ENCODE measurements around the gene OR2T3.
"Not testable (repeated sequence)": the region's sequence is repeated elsewhere in the genome, so short reads cannot be mapped to it uniquely, and the experiment has no call there.

The OR2T3 gene

GRCh38 chr1:248472111-248472510 is 1.0 kb upstream of the OR2T3 start:
- not testable (repeated sequence) for DNase-seq (ENCODE audit: low spot score)

- DNase-seq (ENCODE audit: low spot score), result not testable (repeated sequence)
Measured at GRCh38 chr1:248475660-248476059, 2.5 kb downstream of the OR2T3 start.

- DNase-seq (ENCODE audit: low spot score), result not testable (repeated sequence)
Measured at GRCh38 chr1:248481686-248482579, 8.8 kb downstream of the OR2T3 start.

GRCh38 chr1:248488289-248488688 is 15.1 kb downstream of the OR2T3 start, which contains the start of gene OR2T5:
TSS of gene OR2T5 (plus strand) at chr1:248488589. CDS start at chr1:248488589, 0 bp downstream.
- DNase-seq (ENCODE audit: low spot score), result not testable (repeated sequence)

GRCh38 chr1:248496661-248497060 is 23.5 kb downstream of the OR2T3 start:
- not testable (repeated sequence) for DNase-seq (ENCODE audit: low spot score)

- not testable (repeated sequence) for DNase-seq (ENCODE audit: low spot score)
Measured at GRCh38 chr1:248500305-248501035, 27.3 kb downstream of the OR2T3 start.

GRCh38 chr1:248507773-248508172 is 34.6 kb downstream of the OR2T3 start, which contains the start of gene OR2G6:
TSS of gene OR2G6 (plus strand) at chr1:248508073. CDS start at chr1:248521647, 13,574 bp downstream.
- not testable (repeated sequence) for DNase-seq (ENCODE audit: low spot score)

- not testable (repeated sequence) for DNase-seq (ENCODE audit: low spot score)
Measured at GRCh38 chr1:248510217-248510616, 37.1 kb downstream of the OR2T3 start.

- no peak for DNase-seq (ENCODE audit: low spot score)
Measured at GRCh38 chr1:248521856-248522255, 48.7 kb downstream of the OR2T3 start.
